Measurements from ENCODE around the gene ELANE.

- TF ChIP-seq CTCF (IDR thresholded peaks at IDR 0.05; ENCODE audit: poor library complexity) (no peak), EZH2phosphoT487 (IDR thresholded peaks at IDR 0.05; ENCODE audit: low read depth, severe bottlenecking, unreplicated experiment) (no peak), EZH2 (IDR thresholded peaks at IDR 0.05; ENCODE audit: borderline replicate concordance) (no peak)
Measured at GRCh38 chr19:897442-898039, 45.4 kb downstream of the ELANE start.

Measured in hepatocyte (in vitro differentiated cells).